Measurements from ENCODE around the gene ZBTB42.
"Not testable (repeated sequence)": the region's sequence is repeated elsewhere in the genome, so short reads cannot be mapped to it uniquely, and the experiment has no call there.

ZBTB42 gene

GRCh38 chr14:104813286-104813685 is 12.4 kb downstream of the ZBTB42 start:
- no peak for DNase-seq

DNA sequence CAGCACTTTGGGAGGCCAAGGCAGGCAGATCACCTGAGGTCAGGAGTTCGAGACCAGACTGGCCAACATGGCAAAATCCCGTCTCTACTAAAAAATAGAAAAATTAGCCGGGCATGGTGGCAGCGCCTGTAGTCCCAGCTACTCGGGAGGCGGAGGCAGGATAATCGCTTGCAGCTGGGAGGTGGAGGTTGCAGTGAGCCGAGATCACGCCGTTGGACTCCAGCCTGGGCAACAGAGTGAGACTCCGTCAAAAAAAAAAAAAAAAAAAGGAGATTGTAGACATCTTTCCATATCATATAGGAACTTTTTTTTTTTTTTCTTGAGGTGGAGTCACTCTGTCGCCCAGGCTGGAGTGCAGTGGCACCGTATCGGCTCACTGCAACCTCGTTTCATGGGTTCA is 13.8 kb downstream of the ZBTB42 start:
- not testable (repeated sequence) for DNase-seq

GRCh38 chr14:104816616-104816884 is 15.6 kb downstream of the ZBTB42 start:
- DNase-seq: no peak

- no peak for DNase-seq
Observed at GRCh38 chr14:104817930-104818713, 17.2 kb downstream of the ZBTB42 start.

DNA sequence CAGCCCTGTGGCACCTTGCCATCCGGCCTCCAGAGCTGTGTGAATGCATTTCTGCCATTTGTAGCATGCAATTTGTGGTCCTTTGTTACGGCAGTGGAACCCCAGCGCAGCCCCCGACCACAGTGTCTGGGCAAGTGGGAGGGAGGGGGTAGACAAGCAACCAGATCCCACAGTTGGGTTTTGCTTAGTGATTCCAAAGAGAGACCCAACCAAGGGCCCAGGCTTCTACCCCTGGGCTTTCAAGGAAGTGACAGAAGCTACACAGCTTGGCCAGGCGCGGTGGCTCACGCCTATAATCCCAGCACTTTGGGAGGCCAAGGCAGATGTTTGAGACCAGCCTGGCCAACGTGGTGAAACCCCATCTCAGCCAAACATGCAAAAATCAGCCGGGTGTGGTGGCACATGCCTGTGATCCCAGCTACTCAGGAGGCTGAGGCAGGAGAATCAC is 17.8 kb downstream of the ZBTB42 start:
- no peak for DNase-seq

DNA sequence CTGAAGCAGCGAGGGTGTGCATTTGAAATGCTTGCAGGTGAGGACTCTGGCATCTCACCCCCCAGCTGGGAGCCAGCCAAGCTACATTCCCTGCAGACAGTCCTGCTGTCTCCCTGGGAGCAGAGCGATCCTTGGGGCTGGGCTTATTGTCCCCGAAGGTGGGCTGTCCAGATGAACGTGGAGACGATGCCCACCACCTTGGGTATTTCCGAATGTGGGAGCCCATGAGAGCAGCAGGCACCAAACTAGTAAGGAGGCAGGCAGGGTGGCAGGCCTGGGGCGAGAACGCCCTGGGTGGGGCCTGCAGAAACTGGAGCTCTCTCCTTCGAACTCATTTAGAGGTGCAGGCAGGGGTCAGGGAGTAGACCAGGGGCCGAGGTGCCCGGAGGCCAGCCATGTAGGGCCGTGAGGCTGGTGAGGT is 18.5 kb downstream of the ZBTB42 start:
- DNase-seq: no peak

DNA sequence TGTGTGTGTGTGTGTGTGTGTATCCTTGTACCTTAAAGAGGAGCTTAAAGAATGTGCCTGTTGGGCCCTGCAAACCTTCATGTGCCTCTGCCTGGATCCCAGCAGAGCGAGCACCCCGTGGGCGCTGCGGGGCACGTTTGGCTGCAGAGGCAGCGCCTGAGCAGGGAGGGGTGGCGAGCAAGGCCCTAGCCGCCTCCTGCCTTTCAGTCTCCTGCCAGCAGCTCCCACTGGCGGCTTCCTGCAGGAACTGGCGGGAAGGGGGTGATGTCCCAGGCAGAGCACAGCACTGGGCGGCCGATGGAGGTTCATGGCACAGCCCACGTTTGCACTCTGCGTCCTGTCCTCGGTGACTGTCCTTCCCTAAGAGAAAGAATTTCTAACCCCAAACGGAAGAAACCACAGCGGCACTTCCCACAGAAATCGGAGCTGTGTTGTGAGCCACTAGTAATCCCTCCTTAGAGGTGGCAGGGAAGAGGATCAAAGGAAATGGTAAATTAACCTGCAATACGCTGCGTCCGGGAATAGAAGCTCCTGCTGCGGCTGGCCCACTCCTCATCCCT is 19.8 kb downstream of the ZBTB42 start:
- DNase-seq: peak; percentile 77

DNA sequence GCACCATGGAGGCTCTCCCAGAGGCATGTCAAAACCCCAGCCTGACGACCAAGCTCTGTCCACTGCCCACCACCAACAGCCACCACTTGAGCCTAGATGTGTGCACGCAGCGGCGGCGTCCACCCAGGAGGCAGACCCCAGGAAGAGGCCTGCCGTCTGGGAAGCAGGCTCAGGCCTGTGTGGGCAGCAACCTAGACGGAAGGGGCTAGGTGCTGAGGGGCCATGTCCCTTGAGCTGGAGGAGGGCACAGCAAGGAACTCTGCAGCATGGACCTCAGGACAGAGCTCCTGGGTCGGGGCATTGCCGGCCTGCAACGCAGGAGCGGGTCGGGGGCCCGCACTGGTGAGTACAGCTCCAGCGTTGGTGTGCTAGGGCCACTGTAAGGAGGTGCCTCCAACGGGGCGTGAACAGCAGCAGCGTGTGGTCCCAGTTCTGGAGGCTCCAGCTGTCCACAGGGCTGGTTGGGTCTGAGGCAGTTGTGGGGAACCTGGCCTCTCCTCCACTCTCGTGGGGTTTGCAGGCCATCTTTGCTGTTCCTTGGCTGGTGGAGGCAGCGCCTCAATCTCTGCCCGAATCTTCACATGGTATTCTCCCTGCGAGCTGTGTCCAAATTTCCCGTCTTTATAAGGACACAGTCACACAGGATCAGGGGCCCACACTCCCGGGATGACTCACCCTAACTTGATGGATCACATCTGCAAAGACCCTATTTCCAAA is 20.5 kb downstream of the ZBTB42 start:
- DNase-seq: no peak

- no peak for DNase-seq
Observed at GRCh38 chr14:104821971-104822608, 21.2 kb downstream of the ZBTB42 start.

DNA sequence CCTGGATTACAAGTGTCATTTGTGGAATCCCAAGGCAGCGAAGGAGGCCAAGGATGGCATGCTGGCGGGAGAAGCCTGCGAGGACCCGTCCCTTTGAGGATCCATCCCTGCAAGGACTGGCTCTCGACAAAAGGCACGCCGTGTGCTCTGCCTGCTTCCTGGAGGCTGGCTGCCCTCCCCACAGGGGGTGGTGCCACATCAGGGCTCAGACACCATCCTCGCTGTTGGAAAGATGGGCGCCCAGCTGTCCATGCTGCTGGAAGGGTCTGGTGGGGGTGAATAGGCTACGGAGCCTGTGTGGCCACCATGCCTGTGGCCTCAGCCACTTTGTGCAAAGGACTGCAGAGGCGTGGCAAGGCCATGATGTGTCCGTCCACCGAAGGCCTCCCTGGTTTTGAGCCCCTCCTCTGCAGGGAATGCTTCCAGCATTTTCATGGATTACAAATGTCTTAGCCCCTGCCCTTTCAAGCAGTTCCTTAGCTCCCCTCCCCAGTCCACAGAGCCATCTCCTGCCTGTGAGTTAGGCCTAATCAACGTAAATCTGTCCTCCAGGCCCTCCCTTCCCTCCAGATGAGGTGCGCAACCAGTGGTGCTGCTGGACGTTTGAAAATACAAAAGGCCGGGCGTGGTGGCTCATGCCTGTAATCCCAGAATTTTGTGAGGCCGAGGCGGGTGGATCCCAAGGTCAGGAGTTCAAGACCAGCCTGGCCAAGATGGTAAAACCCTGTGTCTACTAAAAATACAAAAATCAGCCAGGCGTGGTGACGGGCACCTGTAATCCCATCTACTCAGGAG is 22.1 kb downstream of the ZBTB42 start:
- DNase-seq: no peak

GRCh38 chr14:104824353-104824997 is 23.6 kb downstream of the ZBTB42 start:
- no peak for DNase-seq

- peak; percentile 79 for DNase-seq
Observed at GRCh38 chr14:104826189-104826860, 25.4 kb downstream of the ZBTB42 start.

DNA sequence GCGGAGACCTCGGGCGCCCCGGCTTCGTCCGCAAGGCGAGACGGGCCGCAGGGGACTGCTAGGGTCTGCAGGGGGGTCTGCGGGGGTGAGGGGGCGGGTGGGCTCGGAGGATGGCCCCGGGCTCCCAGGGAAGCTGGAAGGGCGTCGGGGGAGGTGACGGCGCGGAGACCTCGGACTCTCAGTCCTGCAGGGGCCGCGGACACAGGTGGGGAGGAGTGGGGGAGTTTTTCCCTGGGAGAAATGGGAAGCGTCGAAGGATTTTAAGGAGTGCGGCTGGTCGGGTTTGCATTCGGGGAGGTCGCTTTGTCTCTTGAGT is 25.9 kb downstream of the ZBTB42 start:
- DNase-seq: no peak

GRCh38 chr14:104827177-104828055 is 26.5 kb downstream of the ZBTB42 start:
- DNase-seq: peak; percentile 52

DNA sequence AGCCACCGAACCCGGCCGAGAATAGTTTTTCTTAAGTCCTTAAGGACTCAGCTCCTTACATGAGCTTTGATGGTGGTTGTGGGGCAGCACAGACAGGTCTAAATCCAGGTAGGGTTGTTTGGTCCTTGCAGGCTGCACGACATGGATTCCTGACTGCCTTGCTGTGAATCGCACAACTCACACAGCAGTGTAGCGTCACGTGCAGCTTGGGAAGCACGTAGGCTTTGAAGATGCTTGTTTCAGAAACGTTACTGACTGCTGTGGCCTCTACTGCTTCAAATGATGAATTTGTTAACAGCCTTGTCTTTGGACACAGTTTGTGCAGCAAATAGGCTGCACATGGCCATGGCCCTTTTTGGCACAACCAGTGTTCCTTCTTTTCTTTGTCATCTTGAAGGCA is 29.9 kb downstream of the ZBTB42 start:
- DNase-seq: no peak

- not testable (repeated sequence) for DNase-seq
Observed at GRCh38 chr14:104836171-104836935, 35.5 kb downstream of the ZBTB42 start.

- no peak for DNase-seq
Observed at GRCh38 chr14:104841730-104842129, 40.8 kb downstream of the ZBTB42 start.

GRCh38 chr14:104843006-104843405 is 42.1 kb downstream of the ZBTB42 start:
- no peak for DNase-seq

GRCh38 chr14:104843442-104844305 is 42.8 kb downstream of the ZBTB42 start:
- no peak for DNase-seq

All from fibroblast of skin of right biceps (primary cell).